Stimulated activated CD8-positive, alpha-beta memory T cell treated with anti-CD3 and anti-CD28 coated beads, Interleukin-7, amount 100 ng/mL, for 24 hours (primary cell): ENCODE data around the gene ACVR1C.
A peak's percentile ranks its signal among the peaks of the same experiment; 100 is the strongest.

Experiments used
- DNase-seq: peaks from one replicate; pipeline ENCODE4 v3.0.0-alpha.2; 2020; ENCODE audit warnings: low read depth

Gene ACVR1C

DNA sequence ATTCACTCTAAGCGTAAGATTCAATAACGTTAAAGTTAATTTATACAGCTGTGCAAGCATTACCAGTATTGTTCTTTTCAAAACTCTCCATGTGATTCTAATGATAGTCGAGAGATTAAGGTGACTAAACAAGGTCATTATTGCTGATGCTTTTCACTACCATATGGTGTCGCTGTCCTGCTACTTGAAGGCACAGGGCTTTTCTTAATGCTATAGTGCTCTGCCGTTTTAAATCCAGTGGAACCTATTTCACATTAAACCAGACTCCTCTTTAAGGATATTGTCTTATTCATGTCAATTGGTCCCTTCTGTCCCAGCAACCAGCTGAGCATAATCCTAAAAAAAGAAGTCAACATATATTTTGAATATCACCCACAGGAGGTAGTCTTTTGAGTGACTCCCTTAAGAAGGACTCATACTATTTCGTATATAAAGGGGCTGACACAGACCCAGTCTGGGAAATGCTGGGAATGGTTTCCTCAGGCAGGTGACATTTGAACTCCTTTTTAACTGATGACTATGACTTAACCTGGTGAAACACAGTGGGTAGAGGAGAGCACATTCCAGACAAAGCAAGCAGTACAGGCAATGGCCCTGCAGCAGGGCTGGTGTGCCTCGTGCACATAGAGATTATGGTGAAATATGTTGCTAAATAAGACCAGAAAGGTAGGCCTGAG is 130.9 kb downstream of the ACVR1C start:
- no peak for DNase-seq

DNA sequence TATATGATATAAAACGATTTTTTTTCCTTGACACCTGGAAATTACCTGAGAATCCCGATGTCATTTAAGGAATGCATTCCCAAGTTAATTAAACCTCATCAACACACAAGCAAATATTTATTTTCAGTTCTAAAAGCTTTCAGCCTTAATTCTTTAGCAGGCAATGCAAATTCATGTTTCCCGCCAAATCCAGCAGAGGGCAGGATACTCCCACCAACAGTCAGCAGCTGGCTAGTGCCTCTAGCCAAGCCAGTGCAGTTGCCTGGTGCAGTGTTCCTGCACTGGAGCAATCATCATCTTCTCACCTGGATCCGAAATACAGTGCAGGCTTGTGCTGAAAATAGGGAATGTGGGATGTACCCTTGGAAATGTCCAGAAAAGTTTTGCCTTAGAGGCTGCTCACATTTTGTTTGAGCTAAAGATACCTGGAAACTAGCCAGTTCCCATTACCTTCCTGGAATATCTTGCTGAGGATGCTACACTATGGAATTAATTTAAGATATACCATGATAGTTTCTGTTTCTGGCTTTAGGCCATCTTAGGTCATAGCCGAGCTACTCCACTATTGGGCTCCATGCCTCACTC is 136.4 kb downstream of the ACVR1C start:
- peak; percentile 48 for DNase-seq

DNA sequence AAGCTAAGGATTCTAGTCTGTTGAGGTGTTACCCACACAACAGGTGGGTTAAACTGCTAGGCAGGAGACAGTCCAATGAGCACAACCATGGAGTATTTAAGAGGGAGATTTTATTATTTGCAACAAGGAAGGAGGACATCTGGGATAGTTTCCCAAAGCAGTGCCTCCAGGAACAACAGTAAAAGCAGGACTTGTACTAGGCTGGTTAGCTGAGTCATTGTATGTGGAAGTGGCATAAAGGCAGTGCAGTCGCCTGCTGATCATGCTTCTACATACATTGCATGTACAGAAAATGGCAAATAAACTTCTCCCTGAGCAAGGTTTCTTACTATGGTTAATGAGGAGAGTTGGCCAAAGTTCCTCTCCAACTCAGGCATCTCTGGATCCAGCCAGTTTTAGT is 138.7 kb downstream of the ACVR1C start:
- no peak for DNase-seq

DNA sequence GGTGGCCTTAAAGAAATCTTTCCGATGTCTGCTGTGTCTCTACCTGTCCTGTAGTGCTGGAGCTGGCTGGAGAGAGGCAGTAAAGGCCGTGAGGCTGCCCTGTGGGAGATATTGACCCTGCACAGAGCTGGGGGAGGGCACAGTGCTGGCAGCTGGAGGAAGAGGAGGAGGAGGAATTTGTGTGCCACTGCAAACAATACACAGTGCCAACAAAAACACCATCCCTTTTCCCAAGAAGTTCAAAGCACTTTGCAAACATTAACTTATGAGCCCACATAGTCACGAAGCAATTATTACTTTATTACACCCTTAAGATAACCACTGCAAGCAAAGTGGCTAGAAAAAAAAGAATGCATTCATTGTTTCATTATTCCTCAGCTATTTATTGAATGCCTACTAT is 139.8 kb downstream of the ACVR1C start:
- DNase-seq = no peak

- DNase-seq = no peak
Measured at GRCh38 chr2:157487747-157488146, 140.9 kb downstream of the ACVR1C start.

GRCh38 chr2:157487271-157487610 is 141.4 kb downstream of the ACVR1C start:
- no peak for DNase-seq

GRCh38 chr2:157486596-157487270 is 141.9 kb downstream of the ACVR1C start:
- DNase-seq = no peak

- no peak for DNase-seq
Measured at GRCh38 chr2:157480182-157480961, 148.3 kb downstream of the ACVR1C start.

GRCh38 chr2:157479081-157480027 is 149.3 kb downstream of the ACVR1C start:
- DNase-seq = no peak

DNA sequence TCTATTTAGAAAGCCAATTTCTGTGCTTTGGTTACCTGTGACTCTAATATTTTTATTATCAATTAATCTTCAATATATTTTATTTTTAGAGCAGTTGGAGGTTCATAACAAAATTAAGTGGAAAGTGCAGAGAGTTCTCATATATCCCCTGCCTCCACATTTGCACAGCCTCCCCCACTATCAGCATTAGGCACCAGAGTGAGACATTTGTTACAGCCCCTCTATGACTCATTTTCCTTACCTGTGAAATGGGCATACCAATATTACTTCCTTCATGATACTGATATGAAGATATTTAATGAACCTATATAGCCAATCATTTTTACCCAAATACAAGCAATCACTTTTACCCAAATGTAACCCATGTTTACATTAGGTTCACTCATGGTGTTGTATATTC is 150.7 kb downstream of the ACVR1C start:
- no peak for DNase-seq

DNA sequence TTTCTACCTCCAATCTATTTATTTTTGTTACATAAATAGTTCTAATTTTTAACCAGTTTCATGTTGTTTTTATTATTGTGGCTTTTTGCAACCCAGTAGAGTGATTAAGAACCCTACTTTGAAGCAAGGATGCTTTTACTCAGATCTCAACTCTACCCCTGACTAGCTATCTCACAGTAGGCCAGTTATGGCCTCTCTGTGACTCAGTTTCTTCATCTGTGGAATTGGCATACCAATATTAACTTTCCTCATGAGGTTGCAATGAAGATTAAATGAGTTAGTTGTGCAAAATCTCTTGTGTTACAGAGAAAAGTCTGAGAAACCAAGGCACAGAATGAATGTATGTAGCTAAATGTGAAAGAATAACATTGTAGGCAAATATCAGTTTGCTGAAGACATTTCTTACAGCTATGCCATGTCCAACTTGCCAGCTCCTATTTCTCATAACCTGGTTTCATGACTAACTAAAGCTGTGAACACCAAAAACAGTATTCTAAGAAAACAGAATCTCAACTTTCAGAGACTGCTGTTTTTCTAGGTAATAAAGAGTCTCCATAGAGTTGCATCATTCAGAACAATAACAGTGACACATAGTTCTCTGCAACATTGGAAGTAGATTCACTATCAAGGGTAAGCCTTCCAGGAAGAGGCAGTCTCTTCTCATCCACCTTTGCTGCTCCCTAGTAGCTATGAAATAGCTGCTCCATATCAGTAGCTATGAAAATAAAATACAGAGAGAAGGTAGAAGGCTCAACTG is 151.5 kb downstream of the ACVR1C start:
- no peak for DNase-seq
